SU-DHL-6 (cell line): ENCODE results near the gene ARPC1A.

Experiments used
- CTCF ChIP-seq: fragments of 200-600 bp; sonication (generic); IDR thresholded peaks from one replicate; pipeline ENCODE4 v1.5.1; 2017; ENCODE audit warnings: antibody characterized with exemption, mild to moderate bottlenecking, low read length, moderate library complexity; ENCODE audit not compliant: insufficient read depth, poor library complexity, severe bottlenecking
- EZH2phosphoT487 ChIP-seq: fragments of 200-600 bp; sonication (generic), shearing (Covaris generic); conservative IDR thresholded peaks from 2 replicates; pipeline ENCODE4 v1.6.1; 2018; ENCODE audit warnings: mild to moderate bottlenecking, antibody characterized with exemption, low read length, moderate library complexity, mixed read lengths

DNA sequence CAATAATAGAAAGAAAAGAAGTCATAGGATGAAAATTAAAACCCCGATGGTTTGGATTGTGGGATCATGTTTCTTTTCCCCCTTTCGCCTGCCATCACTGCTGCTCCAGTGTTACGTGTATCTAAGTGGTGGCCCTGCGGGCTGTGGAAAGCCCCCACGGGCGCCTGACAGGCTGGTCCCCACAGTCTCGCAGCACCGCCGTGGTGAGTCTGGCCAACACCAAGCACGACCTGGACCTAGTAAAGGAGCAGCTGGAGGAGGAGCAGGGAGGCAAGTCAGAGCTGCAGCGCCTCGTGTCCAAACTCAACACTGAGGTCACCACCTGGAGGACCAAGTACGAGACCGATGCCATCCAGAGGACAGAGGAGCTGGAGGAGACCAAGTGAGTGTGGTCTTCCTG lies 33.6 kb upstream of the ARPC1A start:
- TF ChIP-seq EZH2phosphoT487: no peak
- no peak for TF ChIP-seq CTCF
